Thyroid gland (tissue), 4 donors: Measurements from ENCODE around the gene DEPP1. TPM values are rescaled to one million over a fixed set of nuclear protein-coding genes. Genes with fewer than 3 reads are reported as not detected.

Experiments used
- DNase-seq, 2 donors: peaks; one replicate each; pipeline ENCODE4 v3.0.0-alpha.2; 2019
- H3K27ac ChIP-seq, 3 donors: fragments of 200-600 bp; sonication (generic); 1 replicate in 2 of 3; 2 replicates in 1 of 3; pipeline ENCODE4 v1.5.1; 2016 to 2019; ENCODE audit warnings: mild to moderate bottlenecking in 1 of 3, moderate library complexity in 1 of 3
- H3K27me3 ChIP-seq: fragments of 200-600 bp; sonication (generic); one replicate; pipeline ENCODE4 v1.5.1; 2019
- H3K36me3 ChIP-seq, 2 donors: fragments of 200-600 bp; sonication (generic); one replicate each; pipeline ENCODE4 v1.5.1; 2016 to 2019
- H3K4me1 ChIP-seq, 2 donors: fragments of 200-600 bp; sonication (generic); one replicate each; pipeline ENCODE4 v1.5.1; 2017 to 2019
- H3K4me3 ChIP-seq, 3 donors: fragments of 200-600 bp; sonication (generic); replicated peaks in 1 of 3; 1 replicate in 2 of 3; 2 replicates in 1 of 3; pipeline ENCODE4 v1.5.1; 2016; ENCODE audit warnings: mild to moderate bottlenecking in 1 of 3
- H3K9me3 ChIP-seq: fragments of 200-600 bp; sonication (generic); one replicate; pipeline ENCODE4 v1.5.1; 2017
- POLR2A ChIP-seq, 2 donors: fragments of 450-650 bp; IDR thresholded peaks; one replicate each; pipeline ENCODE4 v1.6.1; 2017; ENCODE audit warnings: antibody characterized with exemption in 2 of 2, mild to moderate bottlenecking in 2 of 2, moderate library complexity in 1 of 2
- WGBS, 2 donors: methylation state at CpG; one replicate each; pipeline ENCODE4 v1.1.5; 2017; 5-methylcytosine and 5-hydroxymethylcytosine counted together
- intact Hi-C: fragments of 100-400 bp; cut with DNase I; formaldehyde crosslinking; loops from one replicate; pipeline ENCODE4 v1.15.1; 2023
- total RNA-seq, 4 donors: library from RNA; depleted of rRNA; stranded (reverse); fragments of >200 nt; gene quantifications; one replicate each; pipeline ENCODE4 v1.2.3, GENCODE V29; 2016
- TF ChIP-seq, protein P1 (sequence below), 6 experiments: fragments of 200-600 bp in 3 of 6; fragments of 450-650 bp in 3 of 6; sonication (generic) in 3 of 6; IDR thresholded peaks; one replicate each; pipeline ENCODE4 v1.5.1; 2016 to 2019; ENCODE audit warnings: antibody characterized with exemption in 6 of 6, mild to moderate bottlenecking in 2 of 6, inconsistent platforms in 1 of 6, moderate library complexity in 1 of 6

The DEPP1 gene
- total RNA-seq, 4 donors from 2014 or later, result 45.1 to 518 (median 182) TPM

DNA sequence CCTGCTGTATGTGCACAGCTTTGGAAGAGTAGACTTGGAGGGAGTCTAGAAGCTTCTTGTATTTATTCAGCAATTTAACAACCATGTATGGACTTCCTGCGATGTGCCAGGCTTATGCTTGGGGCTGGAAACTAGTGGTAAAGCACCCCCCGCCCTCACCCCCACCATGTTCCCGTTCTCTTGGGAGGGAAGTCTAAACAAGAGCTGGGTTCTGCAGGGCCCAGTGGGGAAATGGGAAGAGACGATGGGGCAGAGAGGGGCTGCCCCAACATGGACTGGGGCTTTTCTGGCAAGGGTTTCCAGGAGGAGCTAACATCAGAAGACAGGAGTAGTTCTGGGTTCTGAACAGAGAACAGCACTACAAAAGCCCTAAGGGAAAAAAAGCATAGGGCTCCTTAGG lies 11.0 kb downstream of the DEPP1 start:
- no peaks in the 10 kb centered on the region for H3K9me3 ChIP-seq
- H3K27ac ChIP-seq, result peak overlapping the region; percentile 93 to 97 (median 96)
- DNase-seq, result peak in 1 of 2 donors; percentile 9
- H3K36me3 ChIP-seq, result peaks cover 26 to 28% of the 10 kb centered on the region in 2 donors
- H3K27me3 ChIP-seq, result no peaks in the 10 kb centered on the region
- peaks cover 74 to 84% of the 10 kb centered on the region in 2 donors for H3K4me1 ChIP-seq
- no peak for TF ChIP-seq POLR2A (IDR thresholded peaks at IDR 0.05)
- 59 to 73% methylated on average over 4 of the region's 4 CpGs for WGBS, 2 donors
- intact Hi-C loops, result no loop called here
- H3K4me3 ChIP-seq, result no peak overlapping the region

DNA sequence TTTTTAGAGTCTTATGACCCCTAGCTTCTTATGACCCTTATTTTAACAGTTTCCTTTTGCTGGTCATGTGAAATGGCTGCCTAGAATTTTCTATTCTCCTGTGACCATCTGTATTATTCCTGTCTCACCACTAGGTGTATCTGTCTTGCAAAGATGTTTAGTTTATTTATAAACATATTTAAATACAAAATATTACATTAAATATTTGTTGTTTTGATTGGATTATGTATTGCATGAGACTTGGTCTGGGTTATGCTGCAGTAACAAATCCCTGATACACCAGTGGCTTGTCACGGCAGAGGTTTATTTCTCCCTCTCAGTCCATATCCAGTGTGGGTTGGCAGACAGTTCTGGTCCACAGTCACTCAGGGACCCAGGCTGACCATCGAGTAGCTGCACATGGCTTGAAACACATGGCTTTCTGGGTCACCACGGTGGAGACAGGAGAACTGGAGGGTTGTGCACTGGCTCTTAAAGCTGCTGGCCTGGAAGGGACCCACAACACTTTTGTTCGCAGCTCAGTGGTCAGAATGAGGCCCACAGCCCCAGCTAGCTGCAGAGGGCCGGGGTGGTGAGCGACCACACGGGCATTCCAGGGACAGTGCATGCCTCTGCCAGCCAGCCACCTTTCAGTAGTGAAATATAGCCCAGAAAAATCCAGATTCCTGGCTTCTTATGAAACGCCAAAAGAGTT lies 11.6 kb downstream of the DEPP1 start:
- TF ChIP-seq, protein P1, sequence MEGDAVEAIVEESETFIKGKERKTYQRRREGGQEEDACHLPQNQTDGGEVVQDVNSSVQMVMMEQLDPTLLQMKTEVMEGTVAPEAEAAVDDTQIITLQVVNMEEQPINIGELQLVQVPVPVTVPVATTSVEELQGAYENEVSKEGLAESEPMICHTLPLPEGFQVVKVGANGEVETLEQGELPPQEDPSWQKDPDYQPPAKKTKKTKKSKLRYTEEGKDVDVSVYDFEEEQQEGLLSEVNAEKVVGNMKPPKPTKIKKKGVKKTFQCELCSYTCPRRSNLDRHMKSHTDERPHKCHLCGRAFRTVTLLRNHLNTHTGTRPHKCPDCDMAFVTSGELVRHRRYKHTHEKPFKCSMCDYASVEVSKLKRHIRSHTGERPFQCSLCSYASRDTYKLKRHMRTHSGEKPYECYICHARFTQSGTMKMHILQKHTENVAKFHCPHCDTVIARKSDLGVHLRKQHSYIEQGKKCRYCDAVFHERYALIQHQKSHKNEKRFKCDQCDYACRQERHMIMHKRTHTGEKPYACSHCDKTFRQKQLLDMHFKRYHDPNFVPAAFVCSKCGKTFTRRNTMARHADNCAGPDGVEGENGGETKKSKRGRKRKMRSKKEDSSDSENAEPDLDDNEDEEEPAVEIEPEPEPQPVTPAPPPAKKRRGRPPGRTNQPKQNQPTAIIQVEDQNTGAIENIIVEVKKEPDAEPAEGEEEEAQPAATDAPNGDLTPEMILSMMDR (IDR thresholded peaks at IDR 0.05), result peak in 1 of 6 experiments; percentile 25
- TF ChIP-seq POLR2A (IDR thresholded peaks at IDR 0.05), result no peak
- DNase-seq, result peak; percentile 38 to 47
- H3K4me3 ChIP-seq, result no peak overlapping the region
- peak overlapping the region; percentile 93 to 97 (median 96) for H3K27ac ChIP-seq
- H3K27me3 ChIP-seq, result no peaks in the 10 kb centered on the region
- H3K4me1 ChIP-seq, result peaks cover 78 to 84% of the 10 kb centered on the region in 2 donors
- intact Hi-C loops, result no loop called here
- no peaks in the 10 kb centered on the region for H3K9me3 ChIP-seq
- peaks cover 22 to 23% of the 10 kb centered on the region in 2 donors for H3K36me3 ChIP-seq
- WGBS, 2 donors, result 37 to 56% methylated on average over 6 to 8 of the region's 8 CpGs

DNA sequence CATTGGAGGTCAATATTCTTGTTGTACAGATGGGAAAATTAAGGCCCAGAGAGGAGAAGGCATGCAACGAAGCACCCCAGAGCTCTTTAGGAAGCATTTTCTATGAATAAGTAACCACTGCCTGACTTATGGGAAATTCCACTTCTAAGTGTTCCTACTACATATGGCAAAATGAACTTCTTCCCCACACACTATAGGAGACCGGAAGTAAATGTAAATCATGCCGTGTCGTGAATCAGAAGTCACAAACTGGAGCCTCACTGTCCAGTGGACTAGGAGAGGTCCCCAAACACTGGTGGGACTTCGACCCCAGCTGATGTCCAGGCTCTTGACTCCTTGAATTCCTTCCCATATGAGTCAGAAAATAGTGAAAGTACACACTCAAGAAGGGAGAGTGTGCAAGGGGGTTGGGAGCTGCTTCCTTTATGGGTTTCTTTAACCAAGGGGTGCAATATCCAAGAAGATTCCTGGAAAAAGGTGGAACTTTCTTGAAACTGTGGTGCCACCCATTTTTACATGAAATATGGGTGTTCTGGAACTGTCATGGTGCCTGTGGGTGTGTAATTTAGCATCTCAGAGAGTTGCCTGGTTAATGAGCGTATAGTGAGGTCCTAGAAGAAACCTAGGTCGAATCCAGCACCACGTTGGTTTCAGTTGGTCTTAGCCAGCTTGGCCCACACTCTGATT lies 12.3 kb downstream of the DEPP1 start:
- Histone ChIP-seq H3K27ac (peak overlapping the region; percentile 93 to 97 (median 96)), H3K4me1 (peaks cover 85 to 89% of the 10 kb centered on the region in 2 donors), H3K9me3 (no peaks in the 10 kb centered on the region), H3K36me3 (peaks cover 15 to 16% of the 10 kb centered on the region in 2 donors), H3K27me3 (no peaks in the 10 kb centered on the region), H3K4me3 (no peak overlapping the region)
- peak in 1 of 2 donors; percentile 14 for DNase-seq
- intact Hi-C loops, result no loop called here
- TF ChIP-seq POLR2A (IDR thresholded peaks at IDR 0.05), result no peak
- WGBS, 2 donors, result 79 to 80% methylated on average over 8 of the region's 8 CpGs

DNA sequence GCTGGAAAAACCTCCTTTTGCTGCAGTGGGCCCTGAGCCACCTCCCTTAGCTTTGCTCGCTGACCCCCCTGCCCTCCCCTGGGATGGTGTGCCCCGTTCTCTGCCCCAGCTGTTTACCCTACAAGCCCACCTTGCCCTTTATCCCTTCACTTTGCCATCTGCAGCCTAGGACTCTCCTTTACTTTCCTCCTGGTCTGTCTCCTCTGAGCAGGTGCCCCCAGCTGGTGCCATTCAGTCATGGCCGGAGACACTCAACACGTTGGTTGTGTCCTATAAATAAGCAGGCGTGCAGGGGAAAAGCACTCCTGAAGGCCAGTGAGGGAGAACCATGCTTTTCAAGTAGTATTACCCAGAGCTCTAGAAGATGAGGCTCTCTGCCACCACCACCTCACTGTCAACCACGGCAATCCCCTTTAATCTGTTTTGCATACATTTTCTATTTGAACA lies 12.9 kb downstream of the DEPP1 start:
- Histone ChIP-seq H3K9me3 (no peaks in the 10 kb centered on the region), H3K27ac (peak overlapping the region; percentile 93 to 97 (median 96)), H3K4me1 (peaks cover 90% of the 10 kb centered on the region in 2 donors), H3K27me3 (no peaks in the 10 kb centered on the region), H3K36me3 (peaks cover 9 to 10% of the 10 kb centered on the region in 2 donors), H3K4me3 (no peak overlapping the region)
- DNase-seq, result peak; percentile 83 to 84
- TF ChIP-seq, protein P1 (IDR thresholded peaks at IDR 0.05), result peak in 3 of 6 experiments; percentile 17 to 48 (median 46)
- peak in 1 of 2 donors; percentile 51 for TF ChIP-seq POLR2A (IDR thresholded peaks at IDR 0.05)
- WGBS, 2 donors, result 45 to 57% methylated on average over 6 of the region's 6 CpGs
- intact Hi-C loops, result no loop called here

DNA sequence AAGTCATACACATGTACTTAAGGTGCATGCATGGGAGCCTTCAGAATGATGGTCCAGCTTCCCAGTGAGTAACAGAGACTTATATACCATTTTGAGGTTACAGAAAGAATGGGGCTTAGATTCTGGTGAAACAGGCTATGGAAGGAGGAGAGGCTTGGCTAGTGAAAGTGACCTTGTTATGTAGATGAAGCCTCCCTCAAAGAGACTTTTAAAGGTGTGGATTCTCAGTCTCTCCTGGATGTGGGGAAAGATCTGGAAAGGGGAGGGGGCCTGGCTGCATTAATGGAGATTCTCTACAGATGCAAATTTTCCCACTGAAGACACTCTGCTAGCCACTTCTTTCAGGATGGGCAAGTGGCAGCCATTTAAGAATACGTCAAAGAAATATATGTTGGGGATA lies 13.5 kb downstream of the DEPP1 start:
- no peak for DNase-seq
- H3K9me3 ChIP-seq, result no peaks in the 10 kb centered on the region
- intact Hi-C loops, result no loop called here
- peaks cover 90 to 93% of the 10 kb centered on the region in 2 donors for H3K4me1 ChIP-seq
- no peak overlapping the region for H3K4me3 ChIP-seq
- no peak for TF ChIP-seq POLR2A (IDR thresholded peaks at IDR 0.05)
- TF ChIP-seq, protein P1 (IDR thresholded peaks at IDR 0.05), result no peak
- 77 to 84% methylated on average over 1 of the region's 1 CpG for WGBS, 2 donors
- H3K36me3 ChIP-seq, result peaks cover 3 to 5% of the 10 kb centered on the region in 2 donors
- peak overlapping the region; percentile 93 to 97 (median 96) for H3K27ac ChIP-seq
- no peaks in the 10 kb centered on the region for H3K27me3 ChIP-seq
